Measurements from ENCODE around the gene KCNIP4. TPM values are rescaled to one million over a fixed set of nuclear protein-coding genes. Genes with fewer than 3 reads are reported as not detected.

Gene KCNIP4
- total and polyA plus RNA-seq, 2 experiments from 2014 or later, result 0.65 TPM; not detected in 1

DNA sequence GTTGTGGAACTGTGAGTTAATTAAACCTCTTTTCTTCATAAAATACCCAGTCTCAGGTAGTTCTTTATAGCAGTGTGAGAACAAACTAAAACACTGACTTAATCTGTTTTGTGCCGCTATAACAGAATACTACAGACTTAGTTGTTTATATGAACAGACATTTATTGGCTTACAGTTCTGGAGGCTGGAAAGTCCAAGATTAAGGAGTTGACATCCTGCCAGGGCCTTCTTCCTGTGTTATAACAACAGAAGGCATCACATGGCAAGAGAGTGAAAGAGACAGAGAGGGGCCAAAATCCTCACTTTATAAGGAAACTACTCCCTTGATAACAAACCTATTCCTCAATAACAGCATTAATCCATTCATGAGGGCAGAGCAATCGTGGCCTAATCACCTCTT, 42.5 kb upstream of the KCNIP4 start:
- in situ Hi-C loops (cut with MboI), result no loop called here
- Histone ChIP-seq H3K79me2 (ENCODE audit: insufficient read depth) (no peaks in the 10 kb centered on the region), H2AFZ (no peak overlapping the region), H3K4me3 (no peak overlapping the region), H3K27me3 (replicated peaks; ENCODE audit: insufficient read depth) (no peaks in the 10 kb centered on the region), H3K4me2 (ENCODE audit: unreplicated experiment) (no peak overlapping the region), H3K27ac (no peak overlapping the region), H3K9me2 (ENCODE audit: insufficient read depth) (no peaks in the 10 kb centered on the region), H3F3A (ENCODE audit: insufficient read depth) (peaks cover 17% of the 10 kb centered on the region; the same call in 1 of the 2 replicates), H3K36me3 (ENCODE audit: low read depth) (no peaks in the 10 kb centered on the region), H4K20me1 (ENCODE audit: insufficient read depth) (no peaks in the 10 kb centered on the region), H3K9ac (no peak overlapping the region), H3K9me3 (ENCODE audit: low read depth) (no peaks in the 10 kb centered on the region), H3K4me1 (ENCODE audit: insufficient read depth) (peaks cover 21% of the 10 kb centered on the region)
- peak; percentile 22 for DNase-seq
- 29 to 40% methylated on average over 2 of the region's 2 CpGs for WGBS, 2 experiments (ENCODE audit: low coverage in 1 of 2, low lambda C conversion rate in 2 of 2, missing lambda C conversion rate in 2 of 2)
- TF ChIP-seq EZH2phosphoT487 (IDR thresholded peaks at IDR 0.05; ENCODE audit: insufficient read depth, low read depth), result no peak
- no peak for TF ChIP-seq EZH2 (IDR thresholded peaks at IDR 0.05; ENCODE audit: insufficient read depth, poor library complexity, severe bottlenecking)

DNA sequence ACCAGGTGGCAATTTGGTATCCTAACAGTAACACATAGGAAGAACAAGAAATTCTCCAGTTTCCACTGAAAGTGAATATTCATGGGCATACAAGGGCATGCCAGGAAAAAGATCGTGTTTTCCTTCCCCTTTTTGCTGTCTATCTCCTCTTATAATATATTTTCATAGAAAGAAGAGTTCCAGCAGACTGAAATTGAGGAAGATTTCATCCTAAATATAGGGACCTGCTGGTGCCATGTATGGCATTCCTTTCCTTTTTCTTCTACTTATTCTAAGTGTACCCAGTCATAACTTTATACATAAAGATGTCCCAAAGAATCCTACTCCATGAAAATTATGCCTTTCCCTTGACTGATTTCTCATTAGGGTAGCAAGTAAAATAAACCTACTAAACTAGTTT, 40.8 kb upstream of the KCNIP4 start:
- peaks cover 17% of the 10 kb centered on the region; the same call in 1 of the 2 replicates for H3F3A ChIP-seq (ENCODE audit: insufficient read depth)
- H3K27ac ChIP-seq, result no peak overlapping the region
- WGBS, 2 experiments (ENCODE audit: low coverage in 1 of 2, low lambda C conversion rate in 2 of 2, missing lambda C conversion rate in 2 of 2), result 57 to 67% methylated on average over 1 of the region's 1 CpG
- H3K36me3 ChIP-seq (ENCODE audit: low read depth), result no peaks in the 10 kb centered on the region
- H3K9me3 ChIP-seq (ENCODE audit: low read depth), result no peaks in the 10 kb centered on the region
- no peak for DNase-seq
- no peaks in the 10 kb centered on the region for H3K9me2 ChIP-seq (ENCODE audit: insufficient read depth)
- no peaks in the 10 kb centered on the region for H4K20me1 ChIP-seq (ENCODE audit: insufficient read depth)
- H3K4me3 ChIP-seq, result no peak overlapping the region
- no peak overlapping the region for H3K4me2 ChIP-seq (ENCODE audit: unreplicated experiment)
- TF ChIP-seq EZH2 (IDR thresholded peaks at IDR 0.05; ENCODE audit: insufficient read depth, poor library complexity, severe bottlenecking) (no peak), EZH2phosphoT487 (IDR thresholded peaks at IDR 0.05; ENCODE audit: insufficient read depth, low read depth) (no peak)
- H2AFZ ChIP-seq, result no peak overlapping the region
- H3K79me2 ChIP-seq (ENCODE audit: insufficient read depth), result no peaks in the 10 kb centered on the region
- H3K9ac ChIP-seq, result no peak overlapping the region
- in situ Hi-C loops (cut with MboI), result no loop called here
- H3K27me3 ChIP-seq (replicated peaks; ENCODE audit: insufficient read depth), result no peaks in the 10 kb centered on the region
- H3K4me1 ChIP-seq (ENCODE audit: insufficient read depth), result peaks cover 21% of the 10 kb centered on the region

DNA sequence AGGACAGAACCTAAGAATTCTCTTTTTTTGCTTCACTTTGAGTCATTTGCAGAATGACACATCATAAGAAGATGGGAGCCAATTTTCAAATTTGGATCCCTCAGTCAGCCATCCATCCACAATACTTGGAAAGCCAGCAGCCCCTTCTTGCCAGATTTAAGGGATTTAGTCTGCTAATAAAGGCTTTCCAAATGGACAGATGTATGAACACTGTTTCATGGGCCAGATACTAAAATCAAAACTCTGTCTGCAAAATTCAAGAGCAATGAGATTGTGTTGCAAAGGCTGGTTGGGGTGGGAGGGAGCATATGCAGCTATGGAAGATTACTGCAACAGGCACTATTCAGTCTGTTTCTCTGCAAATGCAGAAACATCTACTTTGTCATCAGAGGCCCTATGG, 37.7 kb upstream of the KCNIP4 start:
- Histone ChIP-seq H2AFZ (no peak overlapping the region), H3F3A (ENCODE audit: insufficient read depth) (no peaks in the 10 kb centered on the region), H3K4me1 (ENCODE audit: insufficient read depth) (no peaks in the 10 kb centered on the region), H3K9ac (no peak overlapping the region), H3K79me2 (ENCODE audit: insufficient read depth) (no peaks in the 10 kb centered on the region), H3K4me3 (no peak overlapping the region), H3K9me3 (ENCODE audit: low read depth) (no peaks in the 10 kb centered on the region), H3K36me3 (ENCODE audit: low read depth) (no peaks in the 10 kb centered on the region), H4K20me1 (ENCODE audit: insufficient read depth) (no peaks in the 10 kb centered on the region), H3K4me2 (ENCODE audit: unreplicated experiment) (no peak overlapping the region), H3K27ac (no peak overlapping the region), H3K27me3 (replicated peaks; ENCODE audit: insufficient read depth) (no peaks in the 10 kb centered on the region), H3K9me2 (ENCODE audit: insufficient read depth) (no peaks in the 10 kb centered on the region)
- DNase-seq, result peak; percentile 36
- TF ChIP-seq EZH2phosphoT487 (IDR thresholded peaks at IDR 0.05; ENCODE audit: insufficient read depth, low read depth) (no peak), EZH2 (IDR thresholded peaks at IDR 0.05; ENCODE audit: insufficient read depth, poor library complexity, severe bottlenecking) (no peak)
- in situ Hi-C loops (cut with MboI), result no loop called here

DNA sequence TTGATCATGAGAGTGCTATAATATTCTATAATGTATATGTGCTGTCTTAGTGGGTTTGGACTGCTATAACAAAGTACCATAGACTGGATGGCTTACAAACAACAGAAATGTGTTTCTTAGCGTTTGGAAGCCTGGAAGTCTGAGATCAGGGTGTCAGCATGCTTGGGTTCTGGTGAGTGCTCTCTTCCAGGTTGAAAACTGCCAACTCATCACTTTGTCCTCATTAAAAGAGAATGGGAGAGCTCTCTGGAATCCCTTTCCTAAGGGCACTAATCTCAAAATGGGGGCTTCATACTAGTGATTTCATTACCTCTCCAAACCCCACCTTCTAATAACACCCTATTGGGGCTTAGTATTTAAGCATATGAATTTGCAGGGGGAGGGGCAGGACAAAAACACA, 33.5 kb upstream of the KCNIP4 start:
- H3K79me2 ChIP-seq (ENCODE audit: insufficient read depth), result no peaks in the 10 kb centered on the region
- no peaks in the 10 kb centered on the region for H3K4me1 ChIP-seq (ENCODE audit: insufficient read depth)
- H3K27ac ChIP-seq, result no peak overlapping the region
- no peaks in the 10 kb centered on the region for H3K9me2 ChIP-seq (ENCODE audit: insufficient read depth)
- no peaks in the 10 kb centered on the region for H3K36me3 ChIP-seq (ENCODE audit: low read depth)
- H3K4me3 ChIP-seq, result no peak overlapping the region
- no peaks in the 10 kb centered on the region for H4K20me1 ChIP-seq (ENCODE audit: insufficient read depth)
- H3K9me3 ChIP-seq (ENCODE audit: low read depth), result no peaks in the 10 kb centered on the region
- no peak overlapping the region for H3K4me2 ChIP-seq (ENCODE audit: unreplicated experiment)
- no peak overlapping the region for H3K9ac ChIP-seq
- in situ Hi-C loops (cut with MboI), result no loop called here
- H3F3A ChIP-seq (ENCODE audit: insufficient read depth), result no peaks in the 10 kb centered on the region
- no peak overlapping the region for H2AFZ ChIP-seq
- 26 to 39% methylated on average over 1 of the region's 1 CpG for WGBS, 2 experiments (ENCODE audit: low coverage in 1 of 2, low lambda C conversion rate in 2 of 2, missing lambda C conversion rate in 2 of 2)
- no peak for DNase-seq
- no peaks in the 10 kb centered on the region for H3K27me3 ChIP-seq (replicated peaks; ENCODE audit: insufficient read depth)
- no peak for TF ChIP-seq EZH2phosphoT487 (IDR thresholded peaks at IDR 0.05; ENCODE audit: insufficient read depth, low read depth)
- TF ChIP-seq EZH2 (IDR thresholded peaks at IDR 0.05; ENCODE audit: insufficient read depth, poor library complexity, severe bottlenecking), result no peak

DNA sequence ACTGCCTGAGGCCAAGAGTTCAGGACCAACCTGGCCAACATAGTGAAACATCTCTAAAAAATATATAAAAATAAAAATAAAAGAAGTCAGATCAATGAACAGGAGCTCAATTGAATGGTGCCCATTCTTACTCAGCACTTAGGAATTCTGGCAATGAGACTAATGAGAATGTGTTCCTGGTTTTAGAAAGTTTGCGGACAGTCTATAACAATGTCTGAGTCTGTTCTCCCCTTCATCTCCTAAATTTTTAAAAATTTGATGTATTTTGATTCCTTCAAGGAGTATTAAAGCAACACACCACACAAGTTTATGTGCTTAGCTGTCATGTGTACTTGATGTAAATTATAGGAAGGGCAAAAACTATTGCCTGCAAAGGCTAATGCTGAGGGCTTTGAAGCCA, 30.6 kb upstream of the KCNIP4 start:
- H3K4me2 ChIP-seq (ENCODE audit: unreplicated experiment), result no peak overlapping the region
- H3K9me3 ChIP-seq (ENCODE audit: low read depth), result no peaks in the 10 kb centered on the region
- H3K9ac ChIP-seq, result no peak overlapping the region
- no peak for TF ChIP-seq EZH2phosphoT487 (IDR thresholded peaks at IDR 0.05; ENCODE audit: insufficient read depth, low read depth)
- no peak for TF ChIP-seq EZH2 (IDR thresholded peaks at IDR 0.05; ENCODE audit: insufficient read depth, poor library complexity, severe bottlenecking)
- no peaks in the 10 kb centered on the region for H3K79me2 ChIP-seq (ENCODE audit: insufficient read depth)
- no peaks in the 10 kb centered on the region for H3K27me3 ChIP-seq (replicated peaks; ENCODE audit: insufficient read depth)
- no peaks in the 10 kb centered on the region for H3K4me1 ChIP-seq (ENCODE audit: insufficient read depth)
- H4K20me1 ChIP-seq (ENCODE audit: insufficient read depth), result no peaks in the 10 kb centered on the region
- in situ Hi-C loops (cut with MboI), result no loop called here
- WGBS, 2 experiments (ENCODE audit: low coverage in 1 of 2, low lambda C conversion rate in 2 of 2, missing lambda C conversion rate in 2 of 2), result 44 to 60% methylated on average over 1 of the region's 1 CpG
- H3F3A ChIP-seq (ENCODE audit: insufficient read depth), result no peaks in the 10 kb centered on the region
- DNase-seq, result peak; percentile 13
- no peaks in the 10 kb centered on the region for H3K9me2 ChIP-seq (ENCODE audit: insufficient read depth)
- no peaks in the 10 kb centered on the region for H3K36me3 ChIP-seq (ENCODE audit: low read depth)
- H3K27ac ChIP-seq, result no peak overlapping the region
- H3K4me3 ChIP-seq, result no peak overlapping the region
- H2AFZ ChIP-seq, result no peak overlapping the region

All from GM23248 (cell line).